Fibroblast of lung (primary cell): Measurements from ENCODE around the gene EPSTI1. TPM values are rescaled to one million over a fixed set of nuclear protein-coding genes. Genes with fewer than 3 reads are reported as not detected.

Experiments used
- DNase-seq, 2 donors: peaks; one replicate each; pipeline versions ENCODE4 v3.0.0 to v3.0.0-alpha.2; 2010; ENCODE audit warnings: low read depth in 2 of 2
- H2AFZ ChIP-seq: 2 replicates; pipeline ENCODE4 v1.5.1; 2012; ENCODE audit warnings: low read length, control low read depth, inconsistent platforms
- H3K27ac ChIP-seq: 2 replicates; pipeline ENCODE4 v1.5.1; 2011; ENCODE audit warnings: low read length, control low read depth; ENCODE audit not compliant: insufficient read depth
- H3K27me3 ChIP-seq: 2 replicates; pipeline ENCODE4 v1.5.1; 2011; ENCODE audit warnings: mild to moderate bottlenecking, low read length; ENCODE audit not compliant: control insufficient read depth, insufficient read depth
- H3K36me3 ChIP-seq: 2 replicates; pipeline ENCODE4 v1.5.1; 2011; ENCODE audit warnings: low read length; ENCODE audit not compliant: control insufficient read depth, insufficient read depth
- H3K4me1 ChIP-seq: 2 replicates; pipeline ENCODE4 v1.5.1; 2011; ENCODE audit warnings: low read length; ENCODE audit not compliant: control insufficient read depth, insufficient read depth; ENCODE audit errors: extremely low read depth
- H3K4me2 ChIP-seq: 2 replicates; pipeline ENCODE4 v1.5.1; 2011; ENCODE audit warnings: low read length, control low read depth; ENCODE audit not compliant: insufficient read depth; ENCODE audit errors: extremely low read depth
- H3K4me3 ChIP-seq, 4 experiments: fragments of 200-600 bp in 1 of 4; sonication (generic) in 1 of 4; replicated peaks in 1 of 4; 2 replicates each; pipeline ENCODE4 v1.5.1; 2011 to 2016; ENCODE audit warnings: low read length in 4 of 4, low read depth in 3 of 4, mild to moderate bottlenecking in 3 of 4, control low read depth in 2 of 4, inconsistent platforms in 1 of 4, mixed read lengths in 1 of 4; ENCODE audit not compliant: insufficient read depth in 1 of 4; ENCODE audit errors: control extremely low read depth in 1 of 4
- H3K79me2 ChIP-seq: 2 replicates; pipeline ENCODE4 v1.5.1; 2012; ENCODE audit warnings: mild to moderate bottlenecking, low read length, inconsistent platforms; ENCODE audit not compliant: control insufficient read depth, insufficient read depth
- H3K9ac ChIP-seq: 2 replicates; pipeline ENCODE4 v1.5.1; 2011; ENCODE audit warnings: mild to moderate bottlenecking, low read length, control low read depth; ENCODE audit not compliant: insufficient read depth
- H3K9me3 ChIP-seq: 2 replicates; pipeline ENCODE4 v1.5.1; 2012; ENCODE audit warnings: low read depth, low read length; ENCODE audit not compliant: control insufficient read depth, insufficient read depth
- H4K20me1 ChIP-seq: 2 replicates; pipeline ENCODE4 v1.5.1; 2011; ENCODE audit warnings: low read length; ENCODE audit not compliant: control insufficient read depth, insufficient read depth; ENCODE audit errors: extremely low read depth
- CTCF ChIP-seq, 2 donors: IDR thresholded peaks in 1 of 2; conservative IDR thresholded peaks in 1 of 2; 1 replicate in 1 of 2; 2 replicates in 1 of 2; pipeline ENCODE4 v1.5.1; 2011 to 2012; ENCODE audit warnings: low read length in 2 of 2, control low read depth in 1 of 2, inconsistent platforms in 1 of 2, low read depth in 1 of 2, mild to moderate bottlenecking in 1 of 2
- EZH2 ChIP-seq: IDR thresholded peaks from 2 replicates; pipeline ENCODE4 v1.5.1; 2012; ENCODE audit warnings: low read length, control low read depth, mild to moderate bottlenecking; ENCODE audit errors: missing control alignments
- polyA plus RNA-seq, 2 donors: library from polyadenylated mRNA; depleted of rRNA in 1 of 2; stranded (reverse) in 1 of 2; unstranded in 1 of 2; fragments of >200 nt; gene quantifications; 2 replicates each; pipeline ENCODE4 v1.2.1, GENCODE V29; 2011 to 2012; ENCODE audit warnings: missing spikeins in 1 of 2
- total RNA-seq: library from RNA; depleted of rRNA; stranded (reverse); fragments of >200 nt; gene quantifications from 2 replicates; pipeline ENCODE4 v1.2.1, GENCODE V29; 2014

EPSTI1 gene
- total and polyA plus RNA-seq, 2 donors (not counting 1 experiment from before 2014, with no cell fraction given): 5.6 to 10.9 TPM

GRCh38 chr13:43014162-43014561 lies 22.1 kb upstream of the EPSTI1 start:
- H3K4me2 ChIP-seq: no peak overlapping the region
- H3K4me1 ChIP-seq: peaks cover 6% of the 10 kb centered on the region
- no peak overlapping the region for H2AFZ ChIP-seq
- no peaks in the 10 kb centered on the region for H3K79me2 ChIP-seq
- no peak overlapping the region for H3K4me3 ChIP-seq
- no peak overlapping the region for H3K9ac ChIP-seq
- H3K27ac ChIP-seq: no peak overlapping the region
- no peak for TF ChIP-seq EZH2
- TF ChIP-seq CTCF (conservative IDR thresholded peaks at IDR 0.05 in 1 of 2, IDR thresholded peaks at IDR 0.05 in 1 of 2; ENCODE audit: low read depth in 1 of 2, low read length in 2 of 2): no peak
- H3K27me3 ChIP-seq: no peaks in the 10 kb centered on the region
- H3K36me3 ChIP-seq: no peaks in the 10 kb centered on the region
- H4K20me1 ChIP-seq: no peaks in the 10 kb centered on the region
- no peak for DNase-seq
- no peaks in the 10 kb centered on the region for H3K9me3 ChIP-seq

- Histone ChIP-seq H3K4me3 (no peak overlapping the region), H3K4me1 (peaks cover 10% of the 10 kb centered on the region), H3K9ac (no peak overlapping the region), H4K20me1 (no peaks in the 10 kb centered on the region), H3K27ac (peak overlapping the region; percentile 18), H3K79me2 (no peaks in the 10 kb centered on the region), H3K9me3 (no peaks in the 10 kb centered on the region), H2AFZ (no peak overlapping the region), H3K36me3 (no peaks in the 10 kb centered on the region), H3K27me3 (no peaks in the 10 kb centered on the region), H3K4me2 (no peak overlapping the region)
- TF ChIP-seq CTCF (conservative IDR thresholded peaks at IDR 0.05 in 1 of 2, IDR thresholded peaks at IDR 0.05 in 1 of 2; ENCODE audit: low read depth in 1 of 2, low read length in 2 of 2): no peak
- TF ChIP-seq EZH2: no peak
- DNase-seq: peak; percentile 25 to 61
Observed at GRCh38 chr13:43009506-43009905, 17.5 kb upstream of the EPSTI1 start.

GRCh38 chr13:43008596-43008995 lies 16.6 kb upstream of the EPSTI1 start:
- Histone ChIP-seq H3K4me3 (no peak overlapping the region), H3K27me3 (no peaks in the 10 kb centered on the region), H3K9ac (no peak overlapping the region), H3K9me3 (no peaks in the 10 kb centered on the region), H4K20me1 (no peaks in the 10 kb centered on the region), H2AFZ (no peak overlapping the region), H3K27ac (no peak overlapping the region), H3K4me2 (no peak overlapping the region), H3K36me3 (no peaks in the 10 kb centered on the region), H3K4me1 (peaks cover 10% of the 10 kb centered on the region), H3K79me2 (no peaks in the 10 kb centered on the region)
- DNase-seq: peak in 1 of 2 donors; percentile 33
- TF ChIP-seq CTCF (conservative IDR thresholded peaks at IDR 0.05 in 1 of 2, IDR thresholded peaks at IDR 0.05 in 1 of 2; ENCODE audit: low read depth in 1 of 2, low read length in 2 of 2) (no peak), EZH2 (no peak)
